HG03520 (cell line): ENCODE results near the gene IFT122.
"Not testable (repeated sequence)": the region's sequence is repeated elsewhere in the genome, so short reads cannot be mapped to it uniquely, and the experiment has no call there.

ENCODE experiments used
- ATAC-seq: cut with Tn5 transposase; IDR thresholded peaks from one replicate; pipeline ENCODE4 v1.9.1; 2021; ENCODE audit warnings: mild to moderate bottlenecking, moderate library complexity; ENCODE audit not compliant: unreplicated experiment

IFT122 gene

GRCh38 chr3:129515821-129516432 lies 75.9 kb downstream of the IFT122 start:
- not testable (repeated sequence) for ATAC-seq

- no peak for ATAC-seq
Observed at GRCh38 chr3:129517516-129517915, 77.5 kb downstream of the IFT122 start.

GRCh38 chr3:129518038-129518561 lies 78.1 kb downstream of the IFT122 start:
- no peak for ATAC-seq

GRCh38 chr3:129518581-129518980 lies 78.6 kb downstream of the IFT122 start:
- no peak for ATAC-seq

GRCh38 chr3:129519449-129519848 lies 79.4 kb downstream of the IFT122 start:
- no peak for ATAC-seq

- ATAC-seq, result no peak
Observed at GRCh38 chr3:129519896-129520715, 80.1 kb downstream of the IFT122 start.

- ATAC-seq, result no peak
Observed at GRCh38 chr3:129520960-129521359, 80.9 kb downstream of the IFT122 start.

- no peak for ATAC-seq
Observed at GRCh38 chr3:129521611-129522010, 81.6 kb downstream of the IFT122 start.

GRCh38 chr3:129522953-129523352 lies 82.9 kb downstream of the IFT122 start:
- no peak for ATAC-seq

- no peak for ATAC-seq
Observed at GRCh38 chr3:129524081-129524480, 84.1 kb downstream of the IFT122 start.

- ATAC-seq, result no peak
Observed at GRCh38 chr3:129525341-129525968, 85.4 kb downstream of the IFT122 start.

GRCh38 chr3:129526121-129526900 lies 86.3 kb downstream of the IFT122 start:
- peak; percentile 83 for ATAC-seq

- no peak for ATAC-seq
Observed at GRCh38 chr3:129527262-129527661, 87.2 kb downstream of the IFT122 start.

GRCh38 chr3:129528589-129529100 lies 88.6 kb downstream of the IFT122 start, which contains the start of gene RHO:
Gene RHO (plus strand): TSS chr3:129528639. CDS start chr3:129528734, 95 bp downstream.
- no peak for ATAC-seq

GRCh38 chr3:129529436-129530210 lies 89.6 kb downstream of the IFT122 start:
- no peak for ATAC-seq

GRCh38 chr3:129530251-129530791 lies 90.3 kb downstream of the IFT122 start:
- ATAC-seq, result no peak

GRCh38 chr3:129530821-129531220 lies 90.8 kb downstream of the IFT122 start:
- ATAC-seq, result no peak

- no peak for ATAC-seq
Observed at GRCh38 chr3:129531699-129532098, 91.7 kb downstream of the IFT122 start.

GRCh38 chr3:129532261-129532660 lies 92.2 kb downstream of the IFT122 start:
- no peak for ATAC-seq

- no peak for ATAC-seq
Observed at GRCh38 chr3:129533406-129533805, 93.4 kb downstream of the IFT122 start.
